ENCODE results near the gene CNTN1.

- TF ChIP-seq, protein P1, sequence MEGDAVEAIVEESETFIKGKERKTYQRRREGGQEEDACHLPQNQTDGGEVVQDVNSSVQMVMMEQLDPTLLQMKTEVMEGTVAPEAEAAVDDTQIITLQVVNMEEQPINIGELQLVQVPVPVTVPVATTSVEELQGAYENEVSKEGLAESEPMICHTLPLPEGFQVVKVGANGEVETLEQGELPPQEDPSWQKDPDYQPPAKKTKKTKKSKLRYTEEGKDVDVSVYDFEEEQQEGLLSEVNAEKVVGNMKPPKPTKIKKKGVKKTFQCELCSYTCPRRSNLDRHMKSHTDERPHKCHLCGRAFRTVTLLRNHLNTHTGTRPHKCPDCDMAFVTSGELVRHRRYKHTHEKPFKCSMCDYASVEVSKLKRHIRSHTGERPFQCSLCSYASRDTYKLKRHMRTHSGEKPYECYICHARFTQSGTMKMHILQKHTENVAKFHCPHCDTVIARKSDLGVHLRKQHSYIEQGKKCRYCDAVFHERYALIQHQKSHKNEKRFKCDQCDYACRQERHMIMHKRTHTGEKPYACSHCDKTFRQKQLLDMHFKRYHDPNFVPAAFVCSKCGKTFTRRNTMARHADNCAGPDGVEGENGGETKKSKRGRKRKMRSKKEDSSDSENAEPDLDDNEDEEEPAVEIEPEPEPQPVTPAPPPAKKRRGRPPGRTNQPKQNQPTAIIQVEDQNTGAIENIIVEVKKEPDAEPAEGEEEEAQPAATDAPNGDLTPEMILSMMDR (IDR thresholded peaks at IDR 0.05), result no peak
- no peak for TF ChIP-seq POLR2A (IDR thresholded peaks at IDR 0.05)
These were observed 41.6 kb downstream of the CNTN1 start for GRCh38 chr12:40733871-40734270.
